CD4-positive, alpha-beta T cell treated with Interferon alpha-2 for 1 hour (primary cell): Measurements from ENCODE around the gene CRYGN.

Experiments used
- DNase-seq, 2 donors: peaks; one replicate each; pipeline ENCODE4 v3.0.0-alpha.2; 2020 to 2022

Gene CRYGN

GRCh38 chr7:151389096-151389767 lies 50.7 kb downstream of the CRYGN start:
- DNase-seq = no peak

GRCh38 chr7:151388430-151388829 lies 51.5 kb downstream of the CRYGN start:
- no peak for DNase-seq

GRCh38 chr7:151388007-151388297 lies 52.0 kb downstream of the CRYGN start:
- no peak for DNase-seq

- DNase-seq = no peak
Observed at GRCh38 chr7:151387161-151388006, 52.6 kb downstream of the CRYGN start.

GRCh38 chr7:151386301-151387160 lies 53.4 kb downstream of the CRYGN start:
- no peak for DNase-seq

- DNase-seq = no peak
Observed at GRCh38 chr7:151385626-151386300, 54.2 kb downstream of the CRYGN start.

- DNase-seq = no peak
Observed at GRCh38 chr7:151384776-151385625, 54.9 kb downstream of the CRYGN start.

GRCh38 chr7:151384352-151384697 lies 55.6 kb downstream of the CRYGN start:
- no peak for DNase-seq

GRCh38 chr7:151383638-151384351 lies 56.1 kb downstream of the CRYGN start:
- DNase-seq = no peak

- DNase-seq = peak; percentile 49 to 70
Observed at GRCh38 chr7:151382079-151382885, 57.7 kb downstream of the CRYGN start.

GRCh38 chr7:151381348-151382078 lies 58.4 kb downstream of the CRYGN start:
- peak; percentile 75 to 76 for DNase-seq

- DNase-seq = peak in 1 of 2 donors; percentile 34
Observed at GRCh38 chr7:151381098-151381347, 58.9 kb downstream of the CRYGN start.

- no peak for DNase-seq
Observed at GRCh38 chr7:151380199-151381097, 59.5 kb downstream of the CRYGN start.

- no peak for DNase-seq
Observed at GRCh38 chr7:151379534-151380198, 60.3 kb downstream of the CRYGN start.

GRCh38 chr7:151379193-151379520 lies 60.8 kb downstream of the CRYGN start:
- DNase-seq = no peak
